ENCODE data around the gene CHMP4B.
A peak's percentile ranks its signal among the peaks of the same experiment; 100 is the strongest.

CHMP4B gene

GRCh38 chr20:33810885-33811775 is at the start of gene CHMP4B:
TSS of gene CHMP4B (plus strand) at chr20:33811348. CDS start at chr20:33811469, 121 bp downstream.
- peak within 1 kb of the TSS; percentile 97 for H3K9ac ChIP-seq (ENCODE audit: low read depth, low read length)
- H3K4me1 ChIP-seq (ENCODE audit: insufficient read depth, low read length), result peaks cover 9% of the 10 kb centered on the region
- no peaks in the 10 kb centered on the region for H3K9me3 ChIP-seq (ENCODE audit: control insufficient read depth, insufficient read depth, low read length)
- no peaks in the 10 kb centered on the region for H3K36me3 ChIP-seq (ENCODE audit: insufficient read depth, low read length)

- no peaks in the 10 kb centered on the region for H3K36me3 ChIP-seq (ENCODE audit: insufficient read depth, low read length)
- H3K9me3 ChIP-seq (ENCODE audit: control insufficient read depth, insufficient read depth, low read length), result no peaks in the 10 kb centered on the region
- H3K9ac ChIP-seq (ENCODE audit: low read depth, low read length), result no peak overlapping the region
- no peaks in the 10 kb centered on the region for H3K4me1 ChIP-seq (ENCODE audit: insufficient read depth, low read length)
These were observed 49.4 kb upstream of the CHMP4B start for GRCh38 chr20:33761698-33762250.

- no peaks in the 10 kb centered on the region for H3K36me3 ChIP-seq (ENCODE audit: insufficient read depth, low read length)
- H3K9me3 ChIP-seq (ENCODE audit: control insufficient read depth, insufficient read depth, low read length), result no peaks in the 10 kb centered on the region
These were observed 46.0 kb upstream of the CHMP4B start for GRCh38 chr20:33765099-33765498.

GRCh38 chr20:33765592-33765991 is 45.6 kb upstream of the CHMP4B start:
- H3K36me3 ChIP-seq (ENCODE audit: insufficient read depth, low read length), result no peaks in the 10 kb centered on the region
- H3K9me3 ChIP-seq (ENCODE audit: control insufficient read depth, insufficient read depth, low read length), result no peaks in the 10 kb centered on the region
- H3K9ac ChIP-seq (ENCODE audit: low read depth, low read length), result no peak overlapping the region
- H3K4me1 ChIP-seq (ENCODE audit: insufficient read depth, low read length), result peaks cover 4% of the 10 kb centered on the region

More at GRCh38 chr20:33765099-33765498, 46.0 kb upstream of the CHMP4B start:
- Histone ChIP-seq H3K4me1 (ENCODE audit: insufficient read depth, low read length) (peaks cover 4% of the 10 kb centered on the region), H3K9ac (ENCODE audit: low read depth, low read length) (no peak overlapping the region)

- H3K9ac ChIP-seq (ENCODE audit: low read depth, low read length), result no peak overlapping the region
- peaks cover 4% of the 10 kb centered on the region for H3K4me1 ChIP-seq (ENCODE audit: insufficient read depth, low read length)
- H3K9me3 ChIP-seq (ENCODE audit: control insufficient read depth, insufficient read depth, low read length), result no peaks in the 10 kb centered on the region
- H3K36me3 ChIP-seq (ENCODE audit: insufficient read depth, low read length), result no peaks in the 10 kb centered on the region
These were observed 44.5 kb upstream of the CHMP4B start for GRCh38 chr20:33766686-33767085.

GRCh38 chr20:33767777-33768138 is 43.4 kb upstream of the CHMP4B start:
- Histone ChIP-seq H3K36me3 (ENCODE audit: insufficient read depth, low read length) (no peaks in the 10 kb centered on the region), H3K9ac (ENCODE audit: low read depth, low read length) (no peak overlapping the region), H3K9me3 (ENCODE audit: control insufficient read depth, insufficient read depth, low read length) (no peaks in the 10 kb centered on the region), H3K4me1 (ENCODE audit: insufficient read depth, low read length) (peaks cover 4% of the 10 kb centered on the region)

GRCh38 chr20:33769043-33769442 is 42.1 kb upstream of the CHMP4B start:
- Histone ChIP-seq H3K36me3 (ENCODE audit: insufficient read depth, low read length) (no peaks in the 10 kb centered on the region), H3K4me1 (ENCODE audit: insufficient read depth, low read length) (peaks cover 4% of the 10 kb centered on the region), H3K9me3 (ENCODE audit: control insufficient read depth, insufficient read depth, low read length) (no peaks in the 10 kb centered on the region), H3K9ac (ENCODE audit: low read depth, low read length) (no peak overlapping the region)

GRCh38 chr20:33770005-33770404 is 41.1 kb upstream of the CHMP4B start:
- Histone ChIP-seq H3K9ac (ENCODE audit: low read depth, low read length) (no peak overlapping the region), H3K4me1 (ENCODE audit: insufficient read depth, low read length) (peaks cover 4% of the 10 kb centered on the region), H3K36me3 (ENCODE audit: insufficient read depth, low read length) (no peaks in the 10 kb centered on the region), H3K9me3 (ENCODE audit: control insufficient read depth, insufficient read depth, low read length) (no peaks in the 10 kb centered on the region)

- H3K9ac ChIP-seq (ENCODE audit: low read depth, low read length), result no peak overlapping the region
These were observed 39.2 kb upstream of the CHMP4B start for GRCh38 chr20:33771938-33772337.

GRCh38 chr20:33772439-33772838 is 38.7 kb upstream of the CHMP4B start:
- Histone ChIP-seq H3K9ac (ENCODE audit: low read depth, low read length) (no peak overlapping the region), H3K4me1 (ENCODE audit: insufficient read depth, low read length) (peaks cover 4% of the 10 kb centered on the region), H3K36me3 (ENCODE audit: insufficient read depth, low read length) (no peaks in the 10 kb centered on the region), H3K9me3 (ENCODE audit: control insufficient read depth, insufficient read depth, low read length) (no peaks in the 10 kb centered on the region)

More at GRCh38 chr20:33771938-33772337, 39.2 kb upstream of the CHMP4B start:
- Histone ChIP-seq H3K36me3 (ENCODE audit: insufficient read depth, low read length) (no peaks in the 10 kb centered on the region), H3K4me1 (ENCODE audit: insufficient read depth, low read length) (peaks cover 4% of the 10 kb centered on the region), H3K9me3 (ENCODE audit: control insufficient read depth, insufficient read depth, low read length) (no peaks in the 10 kb centered on the region)

- no peaks in the 10 kb centered on the region for H3K9me3 ChIP-seq (ENCODE audit: control insufficient read depth, insufficient read depth, low read length)
- peaks cover 5% of the 10 kb centered on the region for H3K4me1 ChIP-seq (ENCODE audit: insufficient read depth, low read length)
- no peaks in the 10 kb centered on the region for H3K36me3 ChIP-seq (ENCODE audit: insufficient read depth, low read length)
- H3K9ac ChIP-seq (ENCODE audit: low read depth, low read length), result no peak overlapping the region
These were observed 37.6 kb upstream of the CHMP4B start for GRCh38 chr20:33773412-33774089.

- no peaks in the 10 kb centered on the region for H3K9me3 ChIP-seq (ENCODE audit: control insufficient read depth, insufficient read depth, low read length)
- peaks cover 7% of the 10 kb centered on the region; the same call in 1 of the 2 replicates for H3K4me1 ChIP-seq (ENCODE audit: insufficient read depth, low read length)
- no peaks in the 10 kb centered on the region for H3K36me3 ChIP-seq (ENCODE audit: insufficient read depth, low read length)
- no peak overlapping the region for H3K9ac ChIP-seq (ENCODE audit: low read depth, low read length)
These were observed 33.3 kb upstream of the CHMP4B start for GRCh38 chr20:33777816-33778215.

- H3K4me1 ChIP-seq (ENCODE audit: insufficient read depth, low read length), result peaks cover 7% of the 10 kb centered on the region; the same call in 1 of the 2 replicates
- H3K9ac ChIP-seq (ENCODE audit: low read depth, low read length), result no peak overlapping the region
- H3K36me3 ChIP-seq (ENCODE audit: insufficient read depth, low read length), result no peaks in the 10 kb centered on the region
These were observed 30.0 kb upstream of the CHMP4B start for GRCh38 chr20:33781133-33781532.

GRCh38 chr20:33781945-33782344 is 29.2 kb upstream of the CHMP4B start:
- no peak overlapping the region for H3K9ac ChIP-seq (ENCODE audit: low read depth, low read length)
- H3K4me1 ChIP-seq (ENCODE audit: insufficient read depth, low read length), result peaks cover 7% of the 10 kb centered on the region; the same call in 1 of the 2 replicates
- no peaks in the 10 kb centered on the region for H3K36me3 ChIP-seq (ENCODE audit: insufficient read depth, low read length)

More at GRCh38 chr20:33781133-33781532, 30.0 kb upstream of the CHMP4B start:
- H3K9me3 ChIP-seq (ENCODE audit: control insufficient read depth, insufficient read depth, low read length), result no peaks in the 10 kb centered on the region

More at GRCh38 chr20:33781945-33782344, 29.2 kb upstream of the CHMP4B start:
- H3K9me3 ChIP-seq (ENCODE audit: control insufficient read depth, insufficient read depth, low read length), result no peaks in the 10 kb centered on the region

All from ES-I3 (cell line).